HepG2 (cell line): ENCODE measurements around the gene CTNNA3. TPM values are rescaled to one million over a fixed set of nuclear protein-coding genes. Genes with fewer than 3 reads are reported as not detected.

ENCODE experiments used
- KMT2B ChIP-seq: IDR thresholded peaks from 2 replicates; pipeline ENCODE4 v1.6.1; 2016; ENCODE audit warnings: missing genetic modification reagents, missing compliant biosample characterization
- MIER2 ChIP-seq: IDR thresholded peaks from 2 replicates; pipeline ENCODE4 v1.6.1; 2016; ENCODE audit warnings: missing biosample characterization, missing genetic modification reagents
- NCOA5 ChIP-seq: sonication (generic); formaldehyde crosslinking; IDR thresholded peaks from 2 replicates; pipeline ENCODE4 v1.4.0; 2020; ENCODE audit warnings: missing genetic modification reagents
- RXRB ChIP-seq: IDR thresholded peaks from 2 replicates; pipeline ENCODE4 v1.6.1; 2016; ENCODE audit warnings: borderline replicate concordance, missing genetic modification reagents, missing compliant biosample characterization
- SNAI1 ChIP-seq: sonication (generic); formaldehyde crosslinking; IDR thresholded peaks from 2 replicates; pipeline ENCODE4 v1.5.0; 2020; ENCODE audit warnings: mild to moderate bottlenecking, missing genetic modification reagents, borderline replicate concordance
- TCF7 ChIP-seq: sonication (generic); IDR thresholded peaks from 2 replicates; pipeline ENCODE4 v1.6.1; 2016; ENCODE audit warnings: antibody characterized with exemption, low read depth
- ZC3H4 ChIP-seq: sonication (generic); formaldehyde crosslinking; IDR thresholded peaks from 2 replicates; pipeline ENCODE4 v1.4.0; 2020; ENCODE audit warnings: missing genetic modification reagents, borderline replicate concordance
- ZMYM3 ChIP-seq: sonication (generic); formaldehyde crosslinking; IDR thresholded peaks from 2 replicates; pipeline ENCODE4 v1.5.1; 2020; ENCODE audit warnings: mild to moderate bottlenecking, missing genetic modification reagents
- ZNF382 ChIP-seq: sonication (generic); formaldehyde crosslinking; IDR thresholded peaks from 2 replicates; pipeline ENCODE4 v1.5.0; 2020; ENCODE audit warnings: missing genetic modification reagents, mild to moderate bottlenecking, borderline replicate concordance
- ZNF530 ChIP-seq: sonication (generic); formaldehyde crosslinking; IDR thresholded peaks from 2 replicates; pipeline ENCODE4 v1.5.0; 2020; ENCODE audit warnings: low read depth, mild to moderate bottlenecking, missing genetic modification reagents
- polyA plus RNA-seq, 8 experiments: library from polyadenylated mRNA; depleted of rRNA in 3 of 8; stranded (reverse) in 7 of 8; unstranded in 1 of 8; fragments of >200 nt; fragmentation: Illumina TruSeq in 4 of 8; extraction: Trizol in 4 of 8; gene quantifications; 2 replicates each; pipeline versions ENCODE4 v1.2.1 to v1.2.3, GENCODE V29; 2011 to 2016; ENCODE audit warnings: low read depth in 4 of 8, missing spikeins in 1 of 8, mixed read lengths in 1 of 8; ENCODE audit not compliant: insufficient read depth in 1 of 8
- total RNA-seq, 5 experiments: library from RNA; depleted of rRNA; stranded (reverse); fragments of >200 nt; fragmentation: Illumina TruSeq; extraction: Trizol; gene quantifications; 2 replicates each; pipeline ENCODE4 v1.2.3, GENCODE V29; 2016; ENCODE audit warnings: low read depth in 1 of 5
- TF ChIP-seq, protein P1 (sequence below): sonication (generic); formaldehyde crosslinking; IDR thresholded peaks from 2 replicates; pipeline ENCODE4 v1.4.0; 2020; ENCODE audit warnings: missing genetic modification reagents
- TF ChIP-seq, protein P2 (sequence below): sonication (generic); formaldehyde crosslinking; IDR thresholded peaks from 2 replicates; pipeline ENCODE4 v1.4.0; 2020; ENCODE audit warnings: missing genetic modification reagents, borderline replicate concordance
- TF ChIP-seq, protein P3 (sequence below): sonication (generic); formaldehyde crosslinking; IDR thresholded peaks from 2 replicates; pipeline ENCODE4 v1.4.0; 2020; ENCODE audit warnings: mild to moderate bottlenecking, missing genetic modification reagents
- TF ChIP-seq, protein P4 (sequence below), 2 experiments: sonication (generic) in 1 of 2; formaldehyde crosslinking in 1 of 2; IDR thresholded peaks; 2 replicates each; pipeline versions ENCODE4 v1.4.0 to v1.6.1; 2016 to 2020; ENCODE audit warnings: borderline replicate concordance in 1 of 2, low read depth in 1 of 2, mild to moderate bottlenecking in 1 of 2, missing genetic modification reagents in 1 of 2
- TF ChIP-seq, protein P5 (sequence below): sonication (generic); formaldehyde crosslinking; conservative IDR thresholded peaks from 2 replicates; pipeline ENCODE4 v1.4.0; 2020; ENCODE audit warnings: missing genetic modification reagents
- TF ChIP-seq, protein P6 (sequence below): sonication (generic); formaldehyde crosslinking; IDR thresholded peaks from 2 replicates; pipeline ENCODE4 v1.4.0; 2020; ENCODE audit warnings: mild to moderate bottlenecking, missing genetic modification reagents

The CTNNA3 gene
- total and polyA plus RNA-seq, 2 of the 13 experiments (the other 11 are each of a cell fraction or from before 2014, with no cell fraction given) = not detected

DNA sequence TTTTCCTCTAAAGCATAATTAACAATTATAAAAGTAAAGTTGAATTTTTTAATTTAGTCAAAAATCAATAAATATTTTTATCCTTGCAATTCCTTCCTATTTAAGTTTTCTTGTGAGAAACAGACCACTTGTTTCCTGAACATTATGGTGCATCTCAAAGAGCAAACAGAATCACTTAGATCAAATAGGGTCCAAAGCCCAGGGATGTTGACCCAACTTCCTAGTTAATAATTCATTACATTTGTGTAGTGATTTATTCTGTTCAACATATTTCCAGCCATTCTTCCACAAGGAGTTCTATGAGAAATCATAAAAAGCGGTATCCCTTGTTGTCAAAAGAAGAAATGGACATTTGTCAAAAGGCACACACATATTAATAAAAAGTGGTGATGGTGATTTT lies 454.5 kb downstream of the CTNNA3 start (continued):
- TF ChIP-seq, protein P1, sequence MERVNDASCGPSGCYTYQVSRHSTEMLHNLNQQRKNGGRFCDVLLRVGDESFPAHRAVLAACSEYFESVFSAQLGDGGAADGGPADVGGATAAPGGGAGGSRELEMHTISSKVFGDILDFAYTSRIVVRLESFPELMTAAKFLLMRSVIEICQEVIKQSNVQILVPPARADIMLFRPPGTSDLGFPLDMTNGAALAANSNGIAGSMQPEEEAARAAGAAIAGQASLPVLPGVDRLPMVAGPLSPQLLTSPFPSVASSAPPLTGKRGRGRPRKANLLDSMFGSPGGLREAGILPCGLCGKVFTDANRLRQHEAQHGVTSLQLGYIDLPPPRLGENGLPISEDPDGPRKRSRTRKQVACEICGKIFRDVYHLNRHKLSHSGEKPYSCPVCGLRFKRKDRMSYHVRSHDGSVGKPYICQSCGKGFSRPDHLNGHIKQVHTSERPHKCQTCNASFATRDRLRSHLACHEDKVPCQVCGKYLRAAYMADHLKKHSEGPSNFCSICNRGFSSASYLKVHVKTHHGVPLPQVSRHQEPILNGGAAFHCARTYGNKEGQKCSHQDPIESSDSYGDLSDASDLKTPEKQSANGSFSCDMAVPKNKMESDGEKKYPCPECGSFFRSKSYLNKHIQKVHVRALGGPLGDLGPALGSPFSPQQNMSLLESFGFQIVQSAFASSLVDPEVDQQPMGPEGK (CRISPR knock-in tag) = no peak
- no peak for TF ChIP-seq RXRB (CRISPR knock-in tag)
- TF ChIP-seq, protein P2, sequence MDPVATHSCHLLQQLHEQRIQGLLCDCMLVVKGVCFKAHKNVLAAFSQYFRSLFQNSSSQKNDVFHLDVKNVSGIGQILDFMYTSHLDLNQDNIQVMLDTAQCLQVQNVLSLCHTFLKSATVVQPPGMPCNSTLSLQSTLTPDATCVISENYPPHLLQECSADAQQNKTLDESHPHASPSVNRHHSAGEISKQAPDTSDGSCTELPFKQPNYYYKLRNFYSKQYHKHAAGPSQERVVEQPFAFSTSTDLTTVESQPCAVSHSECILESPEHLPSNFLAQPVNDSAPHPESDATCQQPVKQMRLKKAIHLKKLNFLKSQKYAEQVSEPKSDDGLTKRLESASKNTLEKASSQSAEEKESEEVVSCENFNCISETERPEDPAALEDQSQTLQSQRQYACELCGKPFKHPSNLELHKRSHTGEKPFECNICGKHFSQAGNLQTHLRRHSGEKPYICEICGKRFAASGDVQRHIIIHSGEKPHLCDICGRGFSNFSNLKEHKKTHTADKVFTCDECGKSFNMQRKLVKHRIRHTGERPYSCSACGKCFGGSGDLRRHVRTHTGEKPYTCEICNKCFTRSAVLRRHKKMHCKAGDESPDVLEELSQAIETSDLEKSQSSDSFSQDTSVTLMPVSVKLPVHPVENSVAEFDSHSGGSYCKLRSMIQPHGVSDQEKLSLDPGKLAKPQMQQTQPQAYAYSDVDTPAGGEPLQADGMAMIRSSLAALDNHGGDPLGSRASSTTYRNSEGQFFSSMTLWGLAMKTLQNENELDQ (CRISPR knock-in tag) = no peak
- peak; percentile 44; the same call in 1 of the 2 replicates for TF ChIP-seq TCF7
- TF ChIP-seq ZMYM3 (CRISPR knock-in tag) = no peak
- TF ChIP-seq, protein P3, sequence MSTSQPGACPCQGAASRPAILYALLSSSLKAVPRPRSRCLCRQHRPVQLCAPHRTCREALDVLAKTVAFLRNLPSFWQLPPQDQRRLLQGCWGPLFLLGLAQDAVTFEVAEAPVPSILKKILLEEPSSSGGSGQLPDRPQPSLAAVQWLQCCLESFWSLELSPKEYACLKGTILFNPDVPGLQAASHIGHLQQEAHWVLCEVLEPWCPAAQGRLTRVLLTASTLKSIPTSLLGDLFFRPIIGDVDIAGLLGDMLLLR (CRISPR knock-in tag) = no peak
- no peak for TF ChIP-seq ZC3H4 (CRISPR knock-in tag)
- TF ChIP-seq MIER2 = no peak
- no peak for TF ChIP-seq ZNF530 (CRISPR knock-in tag)
- TF ChIP-seq ZNF382 (CRISPR knock-in tag) = no peak
- TF ChIP-seq, protein P4, sequence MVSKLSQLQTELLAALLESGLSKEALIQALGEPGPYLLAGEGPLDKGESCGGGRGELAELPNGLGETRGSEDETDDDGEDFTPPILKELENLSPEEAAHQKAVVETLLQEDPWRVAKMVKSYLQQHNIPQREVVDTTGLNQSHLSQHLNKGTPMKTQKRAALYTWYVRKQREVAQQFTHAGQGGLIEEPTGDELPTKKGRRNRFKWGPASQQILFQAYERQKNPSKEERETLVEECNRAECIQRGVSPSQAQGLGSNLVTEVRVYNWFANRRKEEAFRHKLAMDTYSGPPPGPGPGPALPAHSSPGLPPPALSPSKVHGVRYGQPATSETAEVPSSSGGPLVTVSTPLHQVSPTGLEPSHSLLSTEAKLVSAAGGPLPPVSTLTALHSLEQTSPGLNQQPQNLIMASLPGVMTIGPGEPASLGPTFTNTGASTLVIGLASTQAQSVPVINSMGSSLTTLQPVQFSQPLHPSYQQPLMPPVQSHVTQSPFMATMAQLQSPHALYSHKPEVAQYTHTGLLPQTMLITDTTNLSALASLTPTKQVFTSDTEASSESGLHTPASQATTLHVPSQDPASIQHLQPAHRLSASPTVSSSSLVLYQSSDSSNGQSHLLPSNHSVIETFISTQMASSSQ (IDR thresholded peaks at IDR 0.05; ENCODE audit: low read depth) = peak; percentile 91
- TF ChIP-seq, protein P4 (CRISPR knock-in tag; IDR thresholded peaks at IDR 0.05; ENCODE audit: borderline replicate concordance) = peak; percentile 84; the same call in 1 of the 2 replicates
- TF ChIP-seq KMT2B (CRISPR knock-in tag) = no peak
- TF ChIP-seq, protein P5, sequence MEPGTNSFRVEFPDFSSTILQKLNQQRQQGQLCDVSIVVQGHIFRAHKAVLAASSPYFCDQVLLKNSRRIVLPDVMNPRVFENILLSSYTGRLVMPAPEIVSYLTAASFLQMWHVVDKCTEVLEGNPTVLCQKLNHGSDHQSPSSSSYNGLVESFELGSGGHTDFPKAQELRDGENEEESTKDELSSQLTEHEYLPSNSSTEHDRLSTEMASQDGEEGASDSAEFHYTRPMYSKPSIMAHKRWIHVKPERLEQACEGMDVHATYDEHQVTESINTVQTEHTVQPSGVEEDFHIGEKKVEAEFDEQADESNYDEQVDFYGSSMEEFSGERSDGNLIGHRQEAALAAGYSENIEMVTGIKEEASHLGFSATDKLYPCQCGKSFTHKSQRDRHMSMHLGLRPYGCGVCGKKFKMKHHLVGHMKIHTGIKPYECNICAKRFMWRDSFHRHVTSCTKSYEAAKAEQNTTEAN (CRISPR knock-in tag) = no peak
- TF ChIP-seq NCOA5 (CRISPR knock-in tag) = no peak
- no peak for TF ChIP-seq SNAI1
- TF ChIP-seq, protein P6, sequence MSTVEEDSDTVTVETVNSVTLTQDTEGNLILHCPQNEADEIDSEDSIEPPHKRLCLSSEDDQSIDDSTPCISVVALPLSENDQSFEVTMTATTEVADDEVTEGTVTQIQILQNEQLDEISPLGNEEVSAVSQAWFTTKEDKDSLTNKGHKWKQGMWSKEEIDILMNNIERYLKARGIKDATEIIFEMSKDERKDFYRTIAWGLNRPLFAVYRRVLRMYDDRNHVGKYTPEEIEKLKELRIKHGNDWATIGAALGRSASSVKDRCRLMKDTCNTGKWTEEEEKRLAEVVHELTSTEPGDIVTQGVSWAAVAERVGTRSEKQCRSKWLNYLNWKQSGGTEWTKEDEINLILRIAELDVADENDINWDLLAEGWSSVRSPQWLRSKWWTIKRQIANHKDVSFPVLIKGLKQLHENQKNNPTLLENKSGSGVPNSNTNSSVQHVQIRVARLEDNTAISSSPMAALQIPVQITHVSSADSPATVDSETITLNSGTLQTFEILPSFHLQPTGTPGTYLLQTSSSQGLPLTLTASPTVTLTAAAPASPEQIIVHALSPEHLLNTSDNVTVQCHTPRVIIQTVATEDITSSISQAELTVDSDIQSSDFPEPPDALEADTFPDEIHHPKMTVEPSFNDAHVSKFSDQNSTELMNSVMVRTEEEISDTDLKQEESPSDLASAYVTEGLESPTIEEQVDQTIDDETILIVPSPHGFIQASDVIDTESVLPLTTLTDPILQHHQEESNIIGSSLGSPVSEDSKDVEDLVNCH (CRISPR knock-in tag) = no peak
